ENCODE data around the gene SNX20. TPM values are rescaled to one million over a fixed set of nuclear protein-coding genes. Genes with fewer than 3 reads are reported as not detected.

SNX20 gene
- total and polyA plus RNA-seq, 2 experiments from 2014 or later, result not detected

DNA sequence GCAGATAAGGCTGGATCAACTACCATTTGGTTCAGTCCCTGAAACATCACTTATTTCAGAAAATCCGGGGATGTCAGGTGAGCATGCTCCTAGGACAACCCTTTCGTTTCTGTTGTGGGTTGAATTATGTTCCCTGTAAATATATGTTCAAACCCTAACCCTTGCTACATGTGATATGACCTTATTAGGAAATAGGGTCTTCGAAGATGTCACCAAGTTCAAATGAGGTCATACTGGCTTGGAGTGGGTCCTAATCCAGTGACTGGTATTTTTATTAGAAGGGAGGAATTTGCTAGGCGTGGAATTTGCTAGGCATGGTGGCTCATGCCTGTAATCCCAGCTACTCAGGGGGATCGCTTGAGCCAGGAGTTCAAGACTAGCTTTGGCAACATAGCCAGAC is 21.3 kb downstream of the SNX20 start:
- no peak overlapping the region for H3K4me3 Mint-ChIP-seq
- TF ChIP-seq, protein P1, sequence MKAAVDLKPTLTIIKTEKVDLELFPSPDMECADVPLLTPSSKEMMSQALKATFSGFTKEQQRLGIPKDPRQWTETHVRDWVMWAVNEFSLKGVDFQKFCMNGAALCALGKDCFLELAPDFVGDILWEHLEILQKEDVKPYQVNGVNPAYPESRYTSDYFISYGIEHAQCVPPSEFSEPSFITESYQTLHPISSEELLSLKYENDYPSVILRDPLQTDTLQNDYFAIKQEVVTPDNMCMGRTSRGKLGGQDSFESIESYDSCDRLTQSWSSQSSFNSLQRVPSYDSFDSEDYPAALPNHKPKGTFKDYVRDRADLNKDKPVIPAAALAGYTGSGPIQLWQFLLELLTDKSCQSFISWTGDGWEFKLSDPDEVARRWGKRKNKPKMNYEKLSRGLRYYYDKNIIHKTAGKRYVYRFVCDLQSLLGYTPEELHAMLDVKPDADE (IDR thresholded peaks at IDR 0.05), result no peak
- TF ChIP-seq EZH2phosphoT487 (IDR thresholded peaks at IDR 0.05; ENCODE audit: unreplicated experiment), result no peak
- TF ChIP-seq, protein P2, sequence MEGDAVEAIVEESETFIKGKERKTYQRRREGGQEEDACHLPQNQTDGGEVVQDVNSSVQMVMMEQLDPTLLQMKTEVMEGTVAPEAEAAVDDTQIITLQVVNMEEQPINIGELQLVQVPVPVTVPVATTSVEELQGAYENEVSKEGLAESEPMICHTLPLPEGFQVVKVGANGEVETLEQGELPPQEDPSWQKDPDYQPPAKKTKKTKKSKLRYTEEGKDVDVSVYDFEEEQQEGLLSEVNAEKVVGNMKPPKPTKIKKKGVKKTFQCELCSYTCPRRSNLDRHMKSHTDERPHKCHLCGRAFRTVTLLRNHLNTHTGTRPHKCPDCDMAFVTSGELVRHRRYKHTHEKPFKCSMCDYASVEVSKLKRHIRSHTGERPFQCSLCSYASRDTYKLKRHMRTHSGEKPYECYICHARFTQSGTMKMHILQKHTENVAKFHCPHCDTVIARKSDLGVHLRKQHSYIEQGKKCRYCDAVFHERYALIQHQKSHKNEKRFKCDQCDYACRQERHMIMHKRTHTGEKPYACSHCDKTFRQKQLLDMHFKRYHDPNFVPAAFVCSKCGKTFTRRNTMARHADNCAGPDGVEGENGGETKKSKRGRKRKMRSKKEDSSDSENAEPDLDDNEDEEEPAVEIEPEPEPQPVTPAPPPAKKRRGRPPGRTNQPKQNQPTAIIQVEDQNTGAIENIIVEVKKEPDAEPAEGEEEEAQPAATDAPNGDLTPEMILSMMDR (conservative IDR thresholded peaks at IDR 0.05; ENCODE audit: low read depth in 2 of 2), result no peak
- no peak for TF ChIP-seq STAT1 (IDR thresholded peaks at IDR 0.05; ENCODE audit: unreplicated experiment)
- no peak for TF ChIP-seq ZNF331 (CRISPR knock-in tag; IDR thresholded peaks at IDR 0.05; ENCODE audit: low read depth)
- H3K9me2 ChIP-seq (ENCODE audit: insufficient read depth), result 0 out of 2 replicates have a peak, but pooled peaks cover 2% of the 10 kb centered on the region
- peaks cover 4% of the 10 kb centered on the region; the same call in 1 of the 3 replicates for H3K36me3 Mint-ChIP-seq (ENCODE audit: low read depth)
- H3K9me3 Mint-ChIP-seq, result peaks cover 1% of the 10 kb centered on the region; the same call in 1 of the 3 replicates
- ATAC-seq (no peak), DNase-seq (ENCODE audit: low spot score) (no peak)
- H3K36me3 ChIP-seq (ENCODE audit: insufficient read depth), result no peaks in the 10 kb centered on the region
- no peaks in the 10 kb centered on the region for H3K79me2 ChIP-seq (replicated peaks; ENCODE audit: insufficient read depth)
- H3K27ac ChIP-seq (ENCODE audit: low read depth), result no peak overlapping the region
- H3K4me2 ChIP-seq, result no peak overlapping the region
- H3K4me3 ChIP-seq, result no peak overlapping the region
- H3K27ac Mint-ChIP-seq, result no peak overlapping the region
- 0 out of 2 replicates have a peak, but pooled peaks cover 5% of the 10 kb centered on the region for H3K27me3 ChIP-seq (ENCODE audit: insufficient read depth)
- no peaks in the 10 kb centered on the region for H3F3A ChIP-seq (replicated peaks; ENCODE audit: low read depth)
- H4K20me1 ChIP-seq (replicated peaks; ENCODE audit: insufficient read depth), result no peaks in the 10 kb centered on the region
- no peak overlapping the region for H2AFZ ChIP-seq
- no peaks in the 10 kb centered on the region for H3K4me1 Mint-ChIP-seq
- peaks cover 4% of the 10 kb centered on the region for H3K27me3 Mint-ChIP-seq (ENCODE audit: insufficient read depth, low read depth, poor library complexity)
- H3K4me1 ChIP-seq (ENCODE audit: insufficient read depth), result no peaks in the 10 kb centered on the region

DNA sequence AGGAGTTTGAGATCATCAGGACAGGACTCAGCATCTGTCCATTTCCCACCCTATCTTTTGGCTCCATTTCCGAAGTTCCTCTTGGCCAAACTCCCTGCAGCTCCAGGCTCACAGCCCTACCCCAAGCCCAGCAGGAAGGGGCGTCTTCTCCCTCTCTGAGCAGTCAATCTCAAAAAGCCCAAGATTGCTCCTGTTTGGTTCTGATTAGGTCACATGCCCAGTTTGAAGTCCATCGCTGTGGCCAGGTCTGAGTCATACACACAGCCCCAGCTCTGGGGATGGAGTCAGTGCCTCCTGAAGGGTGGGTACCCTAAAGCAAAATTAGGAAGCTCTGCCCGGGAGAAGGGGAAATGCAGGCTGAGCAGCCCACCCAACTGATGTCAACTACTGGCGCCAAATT is 23.9 kb downstream of the SNX20 start:
- no peaks in the 10 kb centered on the region; the same call in 2 of the 3 replicates for H3K9me3 Mint-ChIP-seq
- H3K4me1 Mint-ChIP-seq, result no peaks in the 10 kb centered on the region
- Histone ChIP-seq H3F3A (replicated peaks; ENCODE audit: low read depth) (no peaks in the 10 kb centered on the region), H3K27me3 (ENCODE audit: insufficient read depth) (no peaks in the 10 kb centered on the region), H3K9me2 (ENCODE audit: insufficient read depth) (0 out of 2 replicates have a peak, but pooled peaks cover 1% of the 10 kb centered on the region), H3K4me2 (no peak overlapping the region), H2AFZ (peak overlapping the region; percentile 66; the same call in 1 of the 2 replicates), H3K79me2 (replicated peaks; ENCODE audit: insufficient read depth) (no peaks in the 10 kb centered on the region), H3K4me3 (no peak overlapping the region), H3K36me3 (ENCODE audit: insufficient read depth) (no peaks in the 10 kb centered on the region), H3K4me1 (ENCODE audit: insufficient read depth) (no peaks in the 10 kb centered on the region), H3K27ac (ENCODE audit: low read depth) (no peak overlapping the region), H4K20me1 (replicated peaks; ENCODE audit: insufficient read depth) (no peaks in the 10 kb centered on the region)
- 0 out of 3 replicates have a peak, but pooled peaks cover 1% of the 10 kb centered on the region for H3K36me3 Mint-ChIP-seq (ENCODE audit: low read depth)
- peaks cover 4% of the 10 kb centered on the region for H3K27me3 Mint-ChIP-seq (ENCODE audit: insufficient read depth, low read depth, poor library complexity)
- no peak for ATAC-seq
- no peak for TF ChIP-seq NANOG (IDR thresholded peaks at IDR 0.05; ENCODE audit: borderline replicate concordance)
- H3K4me3 Mint-ChIP-seq, result no peak overlapping the region
- H3K27ac Mint-ChIP-seq, result no peak overlapping the region
- DNase-seq (ENCODE audit: low spot score), result no peak

DNA sequence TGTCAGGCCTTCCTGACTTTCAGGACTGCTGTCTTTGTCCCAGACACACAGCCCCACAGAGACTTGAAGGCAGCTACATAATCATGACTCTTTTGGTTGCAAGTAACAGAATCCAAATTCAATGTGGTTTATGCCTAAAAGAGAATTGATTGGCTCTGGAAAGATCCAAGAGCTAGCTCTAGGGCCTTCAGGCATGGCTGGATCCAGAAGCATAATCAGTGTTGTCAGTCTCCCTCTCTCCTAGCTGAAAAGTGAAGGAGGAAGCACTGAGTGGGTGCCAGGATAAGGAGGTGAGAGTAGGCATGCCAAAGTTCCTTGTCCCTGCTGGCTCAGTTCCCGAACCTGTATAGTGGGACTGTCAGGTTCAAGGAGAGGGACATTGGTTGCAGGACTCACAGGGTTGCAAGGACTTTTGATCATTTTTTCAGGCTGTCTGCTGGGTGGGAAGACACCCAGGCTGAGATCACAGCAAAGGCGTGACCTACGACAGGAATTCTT is 25.5 kb downstream of the SNX20 start:
- Histone ChIP-seq H3K4me2 (no peak overlapping the region), H3F3A (replicated peaks; ENCODE audit: low read depth) (no peaks in the 10 kb centered on the region), H3K4me1 (ENCODE audit: insufficient read depth) (no peaks in the 10 kb centered on the region), H3K36me3 (ENCODE audit: insufficient read depth) (no peaks in the 10 kb centered on the region), H3K27ac (ENCODE audit: low read depth) (no peak overlapping the region), H4K20me1 (replicated peaks; ENCODE audit: insufficient read depth) (no peaks in the 10 kb centered on the region), H3K79me2 (replicated peaks; ENCODE audit: insufficient read depth) (no peaks in the 10 kb centered on the region), H3K27me3 (ENCODE audit: insufficient read depth) (no peaks in the 10 kb centered on the region), H3K9me2 (ENCODE audit: insufficient read depth) (peaks cover 9% of the 10 kb centered on the region; the same call in 1 of the 2 replicates), H3K4me3 (no peak overlapping the region), H2AFZ (no peak overlapping the region)
- H3K27me3 Mint-ChIP-seq (ENCODE audit: insufficient read depth, low read depth, poor library complexity), result peaks cover 2% of the 10 kb centered on the region
- H3K4me1 Mint-ChIP-seq, result no peaks in the 10 kb centered on the region
- H3K27ac Mint-ChIP-seq, result no peak overlapping the region
- no peaks in the 10 kb centered on the region; the same call in 2 of the 3 replicates for H3K9me3 Mint-ChIP-seq
- no peak for DNase-seq (ENCODE audit: low spot score)
- H3K4me3 Mint-ChIP-seq, result no peak overlapping the region
- no peak for ATAC-seq
- H3K36me3 Mint-ChIP-seq (ENCODE audit: low read depth), result no peaks in the 10 kb centered on the region
- TF ChIP-seq, protein P2 (conservative IDR thresholded peaks at IDR 0.05; ENCODE audit: low read depth in 2 of 2), result no peak
- TF ChIP-seq ZNF114 (CRISPR knock-in tag; IDR thresholded peaks at IDR 0.05), result no peak
- TF ChIP-seq EZH2phosphoT487 (IDR thresholded peaks at IDR 0.05; ENCODE audit: unreplicated experiment), result no peak
- TF ChIP-seq, protein P3, sequence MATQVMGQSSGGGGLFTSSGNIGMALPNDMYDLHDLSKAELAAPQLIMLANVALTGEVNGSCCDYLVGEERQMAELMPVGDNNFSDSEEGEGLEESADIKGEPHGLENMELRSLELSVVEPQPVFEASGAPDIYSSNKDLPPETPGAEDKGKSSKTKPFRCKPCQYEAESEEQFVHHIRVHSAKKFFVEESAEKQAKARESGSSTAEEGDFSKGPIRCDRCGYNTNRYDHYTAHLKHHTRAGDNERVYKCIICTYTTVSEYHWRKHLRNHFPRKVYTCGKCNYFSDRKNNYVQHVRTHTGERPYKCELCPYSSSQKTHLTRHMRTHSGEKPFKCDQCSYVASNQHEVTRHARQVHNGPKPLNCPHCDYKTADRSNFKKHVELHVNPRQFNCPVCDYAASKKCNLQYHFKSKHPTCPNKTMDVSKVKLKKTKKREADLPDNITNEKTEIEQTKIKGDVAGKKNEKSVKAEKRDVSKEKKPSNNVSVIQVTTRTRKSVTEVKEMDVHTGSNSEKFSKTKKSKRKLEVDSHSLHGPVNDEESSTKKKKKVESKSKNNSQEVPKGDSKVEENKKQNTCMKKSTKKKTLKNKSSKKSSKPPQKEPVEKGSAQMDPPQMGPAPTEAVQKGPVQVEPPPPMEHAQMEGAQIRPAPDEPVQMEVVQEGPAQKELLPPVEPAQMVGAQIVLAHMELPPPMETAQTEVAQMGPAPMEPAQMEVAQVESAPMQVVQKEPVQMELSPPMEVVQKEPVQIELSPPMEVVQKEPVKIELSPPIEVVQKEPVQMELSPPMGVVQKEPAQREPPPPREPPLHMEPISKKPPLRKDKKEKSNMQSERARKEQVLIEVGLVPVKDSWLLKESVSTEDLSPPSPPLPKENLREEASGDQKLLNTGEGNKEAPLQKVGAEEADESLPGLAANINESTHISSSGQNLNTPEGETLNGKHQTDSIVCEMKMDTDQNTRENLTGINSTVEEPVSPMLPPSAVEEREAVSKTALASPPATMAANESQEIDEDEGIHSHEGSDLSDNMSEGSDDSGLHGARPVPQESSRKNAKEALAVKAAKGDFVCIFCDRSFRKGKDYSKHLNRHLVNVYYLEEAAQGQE (IDR thresholded peaks at IDR 0.05; ENCODE audit: unreplicated experiment), result no peak
- no peak for TF ChIP-seq STAT1 (IDR thresholded peaks at IDR 0.05; ENCODE audit: unreplicated experiment)
- no peak for TF ChIP-seq ZNF331 (CRISPR knock-in tag; IDR thresholded peaks at IDR 0.05; ENCODE audit: low read depth)

All from GM23338 (cell line).